Sciatic nerve (tissue), 2 donors: ENCODE results near the gene NHP2. TPM values are rescaled to one million over a fixed set of nuclear protein-coding genes. Genes with fewer than 3 reads are reported as not detected.
"Not testable (repeated sequence)": the region's sequence is repeated elsewhere in the genome, so short reads cannot be mapped to it uniquely, and the experiment has no call there.

Source experiments
- ATAC-seq: fragments of 200-7000 bp; cut with Tn5 transposase; one replicate; pipeline ENCODE4 v1.9.1; 2020; ENCODE audit warnings: mild to moderate bottlenecking, moderate library complexity
- DNase-seq: peaks from one replicate; pipeline ENCODE4 v3.0.0-alpha.2; 2020; ENCODE audit warnings: low spot score
- intact Hi-C: fragments of 100-400 bp; cut with DNase I; formaldehyde crosslinking; loops from one replicate; pipeline ENCODE4 v1.14.2; 2022
- total RNA-seq: library from RNA; stranded (reverse); fragmentation: NEBNext Ultra II Directional; extraction: Animal tissue kit (Norgen Biotek cat#: 25700); gene quantifications from one replicate; pipeline ENCODE4 v1.2.1, GENCODE V29; 2021
- donor health status: DM: no; HTN: no; CAD: no.
- donor health status: DM: no; HTN: no; CAD: no.

NHP2 gene
- total RNA-seq, 1 donor from 2014 or later, result 65.0 TPM

GRCh38 chr5:178142642-178143041 is 11.0 kb downstream of the NHP2 start:
- intact Hi-C loops, result no loop called here
- no peak for ATAC-seq
- no peak for DNase-seq

DNA sequence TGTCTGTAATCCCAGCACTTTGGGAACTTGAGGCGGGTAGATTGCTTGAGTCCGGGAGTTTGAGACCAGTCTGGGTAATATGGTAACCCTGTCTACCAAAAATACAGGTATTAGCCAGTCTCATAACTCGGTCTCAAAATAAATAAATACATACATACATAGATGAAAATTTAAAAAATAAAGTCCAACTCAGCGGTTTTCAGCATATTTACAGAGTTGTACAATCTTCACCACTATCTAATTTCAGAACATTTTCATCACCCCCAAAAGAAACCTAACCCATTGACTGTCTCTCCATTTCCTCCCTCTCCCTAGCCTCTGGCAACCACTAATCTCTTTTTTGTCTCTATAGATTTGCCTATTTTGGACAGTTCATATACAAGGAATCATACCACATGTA is 12.1 kb downstream of the NHP2 start:
- intact Hi-C loops, result no loop called here
- DNase-seq, result no peak
- ATAC-seq, result no peak

DNA sequence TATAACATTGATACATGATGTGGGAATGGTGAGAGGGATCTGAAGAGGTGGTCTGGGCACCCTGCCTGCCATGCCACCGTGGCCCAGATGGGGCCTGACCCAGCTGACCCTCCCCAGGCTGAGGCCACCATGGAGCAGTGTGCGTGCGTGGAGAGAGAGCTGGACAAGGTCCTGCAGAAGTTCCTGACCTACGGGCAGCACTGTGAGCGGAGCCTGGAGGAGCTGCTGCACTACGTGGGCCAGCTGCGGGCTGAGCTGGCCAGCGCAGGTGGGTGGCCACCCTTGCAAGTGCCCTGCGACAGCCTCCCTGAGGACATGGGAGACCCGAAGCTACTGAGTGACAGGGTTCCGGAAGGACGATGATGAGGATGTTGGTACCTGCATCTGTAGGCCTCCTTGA is 15.7 kb downstream of the NHP2 start:
- DNase-seq, result no peak
- ATAC-seq, result no peak
- intact Hi-C loops, result no loop called here

- intact Hi-C loops, result no loop called here
- no peak for ATAC-seq
- DNase-seq, result no peak
Measured at GRCh38 chr5:178136990-178137389, 16.7 kb downstream of the NHP2 start.

- ATAC-seq, result no peak
- DNase-seq, result no peak
- intact Hi-C loops, result no loop called here
Measured at GRCh38 chr5:178131446-178131996, 22.2 kb downstream of the NHP2 start.

DNA sequence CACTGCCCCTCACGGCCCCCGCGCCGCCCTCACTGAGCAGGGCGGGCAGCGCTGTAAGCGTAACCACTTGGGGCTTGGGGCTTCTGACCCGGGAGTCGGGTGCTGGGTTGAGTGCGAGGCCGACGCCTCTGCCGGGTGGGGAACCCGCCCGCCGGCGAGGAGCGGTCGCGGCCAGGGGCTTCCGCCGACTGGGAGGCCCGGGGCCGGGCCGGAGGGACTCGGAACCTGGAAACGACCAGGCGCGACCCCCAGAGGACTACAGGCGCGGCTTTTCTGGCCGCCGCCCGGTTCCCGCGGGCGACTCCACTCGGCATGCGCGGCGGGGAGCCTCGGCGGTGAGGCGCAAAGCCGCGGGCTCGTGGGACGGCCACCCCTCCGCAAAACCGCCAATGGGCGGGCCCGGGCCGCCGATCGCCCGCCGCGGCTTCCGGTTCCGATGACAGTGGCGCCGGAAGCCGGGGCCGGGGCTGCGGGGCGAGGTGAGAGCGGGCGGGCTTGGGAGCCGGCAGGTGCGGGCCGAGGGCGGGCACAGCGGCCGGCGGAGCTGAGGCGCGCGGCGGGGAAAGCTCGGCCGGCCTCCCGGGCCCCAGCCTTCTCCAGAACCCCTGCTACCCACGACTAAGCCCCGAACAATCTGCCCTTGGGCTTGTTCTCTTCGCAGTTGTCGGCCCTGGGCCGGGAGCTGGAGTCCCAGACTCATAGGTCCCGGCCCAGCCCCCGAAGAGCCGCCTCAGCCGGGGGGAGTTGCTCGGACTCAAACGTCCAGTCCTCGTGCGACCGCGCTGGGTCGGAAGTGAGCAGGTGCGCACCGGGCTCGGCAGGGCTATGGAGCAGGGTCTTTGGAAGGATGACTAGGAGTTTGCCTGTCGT is 22.9 kb downstream of the NHP2 start, which contains the start of gene RMND5B:
Gene RMND5B, plus strand, starts transcription at position 439 of the 870 bp plus-strand sequence. CDS start 7,106 bp downstream, outside the sequence.
- peak; percentile 89 for DNase-seq
- intact Hi-C loops, result no loop called here
- peak; percentile 92 for ATAC-seq

DNA sequence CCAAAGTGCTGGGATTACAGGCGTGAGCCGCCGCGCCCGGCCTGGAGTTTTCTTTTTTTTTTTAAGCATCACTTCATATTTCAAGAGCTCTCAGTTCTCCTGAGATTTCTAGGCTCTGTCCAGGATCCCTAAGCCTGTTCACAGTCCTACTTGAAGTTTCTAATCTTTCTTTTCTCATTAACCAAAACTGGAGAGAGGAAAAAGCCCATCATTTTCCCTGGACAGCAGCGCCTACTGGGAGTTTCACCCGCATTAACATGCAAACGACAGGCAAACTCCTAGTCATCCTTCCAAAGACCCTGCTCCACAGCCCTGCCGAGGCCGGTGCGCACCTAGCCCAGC is 23.5 kb downstream of the NHP2 start:
- DNase-seq, intact Hi-C loops: not testable (repeated sequence)
- ATAC-seq, result peak; percentile 8

DNA sequence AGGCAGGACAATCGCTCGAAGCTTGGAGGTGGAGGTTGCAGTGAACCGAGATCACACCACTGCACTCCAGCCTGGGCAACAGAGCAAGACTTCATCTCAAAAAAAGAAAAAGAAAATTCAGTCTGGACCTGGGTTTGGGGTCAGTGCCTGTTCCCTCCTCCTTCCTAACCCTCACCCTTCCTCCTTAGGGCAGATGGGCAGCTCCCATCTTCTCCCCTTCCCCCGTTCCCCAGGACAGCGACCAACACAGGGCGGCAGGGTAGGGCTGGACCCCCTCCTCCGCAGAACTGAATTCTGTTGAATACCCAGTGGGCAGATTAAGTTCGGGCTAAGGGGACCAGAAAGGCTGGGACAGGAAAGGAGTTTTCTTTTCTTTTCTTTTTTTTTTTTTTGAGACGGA is 24.4 kb downstream of the NHP2 start:
- DNase-seq, result no peak
- no peak for ATAC-seq
- intact Hi-C loops, result no loop called here

DNA sequence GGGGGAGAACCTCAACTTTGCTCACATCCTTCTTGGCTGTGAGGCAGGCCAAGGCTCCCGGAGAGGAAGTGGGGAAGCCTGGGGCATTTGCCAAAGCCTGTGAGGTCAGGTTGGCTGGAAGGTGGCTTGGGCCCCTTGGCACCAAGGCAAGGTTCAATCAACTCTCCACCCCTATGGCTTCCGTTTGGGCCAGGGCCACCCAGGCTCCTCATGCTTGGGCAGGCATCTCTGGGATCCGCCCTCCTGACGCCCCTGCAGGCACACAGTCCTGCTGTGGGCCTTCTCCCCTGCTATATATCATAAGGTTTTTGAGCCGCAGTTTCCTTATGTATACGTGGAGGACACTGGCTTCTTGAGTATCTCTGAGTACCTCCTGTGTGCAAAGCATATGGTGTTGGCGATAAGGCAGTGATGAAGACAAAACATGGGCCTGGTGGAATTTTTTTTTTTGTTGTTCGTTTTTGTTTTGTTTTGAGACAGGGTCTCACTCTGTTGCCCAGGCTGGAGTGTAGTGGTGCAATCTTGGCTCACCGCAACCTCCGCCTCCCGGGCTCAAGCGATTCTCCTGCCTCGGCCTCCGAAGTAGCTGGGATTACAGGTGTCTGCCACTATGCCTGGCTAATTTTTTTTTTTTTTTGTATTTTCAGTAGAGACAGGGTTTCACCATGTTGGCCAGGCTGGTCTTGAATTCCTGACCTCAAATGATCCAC is 26.2 kb downstream of the NHP2 start:
- intact Hi-C loops, DNase-seq, ATAC-seq: not testable (repeated sequence)

GRCh38 chr5:178126556-178126955 is 27.1 kb downstream of the NHP2 start:
- intact Hi-C loops, result no loop called here
- no peak for ATAC-seq
- DNase-seq, result no peak

DNA sequence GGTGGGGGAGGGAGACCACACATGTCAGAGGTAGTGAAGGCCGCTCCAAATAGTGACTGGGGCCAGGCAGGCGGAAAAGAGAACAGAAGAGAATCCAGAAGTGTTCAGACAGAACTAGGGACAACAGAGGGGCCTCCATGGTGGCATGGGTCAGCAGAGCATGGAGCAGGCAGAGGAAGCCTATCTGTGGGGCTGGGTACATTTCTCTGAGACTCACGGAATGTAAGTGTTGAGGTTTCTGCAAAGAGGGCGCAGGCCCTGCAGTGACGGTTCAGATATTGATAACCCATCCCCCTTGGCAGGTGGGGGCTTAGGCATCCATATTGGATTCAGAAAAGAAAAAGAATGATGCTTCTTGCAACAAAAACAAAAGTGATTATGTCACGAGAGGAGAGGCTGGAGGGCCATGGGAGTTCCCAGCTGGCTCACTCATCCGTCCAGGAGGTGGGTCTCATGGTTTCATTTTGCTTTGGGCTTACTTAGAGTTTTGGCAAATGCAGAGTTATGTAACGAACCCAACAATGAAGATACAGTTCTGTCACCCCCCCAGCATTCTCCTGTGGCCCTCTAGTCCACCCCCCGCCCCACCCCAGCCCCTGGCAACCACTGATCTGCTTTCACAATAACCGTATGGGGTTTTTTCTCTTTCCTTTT is 28.3 kb downstream of the NHP2 start:
- no peak for DNase-seq
- intact Hi-C loops, result no loop called here
- ATAC-seq, result peak; percentile 85

- intact Hi-C loops, result no loop called here
- DNase-seq, result no peak
- ATAC-seq, result no peak
Measured at GRCh38 chr5:178123966-178124925, 29.4 kb downstream of the NHP2 start.

DNA sequence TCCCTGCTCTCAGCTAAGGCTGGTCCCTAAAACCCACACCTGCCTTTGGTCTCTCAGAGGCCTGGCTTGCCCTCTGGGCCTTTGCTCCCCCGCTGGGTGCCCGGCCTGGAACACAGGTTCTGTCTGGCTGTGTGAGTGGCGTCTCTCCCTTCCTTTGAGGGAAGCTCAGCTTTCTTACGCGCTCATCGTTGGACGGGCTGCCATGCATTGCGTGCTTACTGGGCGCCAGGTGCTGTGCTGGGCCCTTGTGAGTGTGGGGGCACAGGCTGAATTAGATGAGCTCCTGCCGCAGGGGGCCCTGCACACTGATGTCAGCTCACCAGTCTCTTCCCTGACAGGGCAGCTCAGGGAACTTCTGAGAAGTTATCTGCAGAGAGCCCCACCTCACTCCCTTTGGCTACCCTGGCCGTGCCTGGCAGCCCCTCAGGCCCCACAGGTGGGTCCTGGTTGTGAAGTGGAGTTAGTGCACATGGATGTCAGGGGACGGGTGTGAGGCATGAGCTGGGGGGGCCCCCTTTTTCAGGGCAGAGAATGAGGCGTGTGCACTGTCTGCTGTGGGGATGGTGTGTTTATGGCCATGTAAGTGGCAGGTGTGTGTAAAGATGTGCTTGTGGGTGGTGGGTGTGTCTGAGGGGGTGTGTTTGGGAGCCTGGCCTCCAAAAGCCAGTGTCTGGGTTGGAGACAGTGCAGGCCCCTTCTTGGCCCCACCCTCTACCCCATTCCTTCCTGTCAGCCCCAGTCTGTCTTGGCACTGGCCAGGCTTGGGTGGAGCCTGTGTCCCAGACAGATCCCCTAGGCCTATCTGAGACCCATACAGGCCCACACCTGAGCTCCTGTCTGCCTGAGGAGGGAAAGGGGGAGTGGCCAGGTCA is 30.4 kb downstream of the NHP2 start:
- no peak for DNase-seq
- ATAC-seq, result no peak
- intact Hi-C loops, result no loop called here

DNA sequence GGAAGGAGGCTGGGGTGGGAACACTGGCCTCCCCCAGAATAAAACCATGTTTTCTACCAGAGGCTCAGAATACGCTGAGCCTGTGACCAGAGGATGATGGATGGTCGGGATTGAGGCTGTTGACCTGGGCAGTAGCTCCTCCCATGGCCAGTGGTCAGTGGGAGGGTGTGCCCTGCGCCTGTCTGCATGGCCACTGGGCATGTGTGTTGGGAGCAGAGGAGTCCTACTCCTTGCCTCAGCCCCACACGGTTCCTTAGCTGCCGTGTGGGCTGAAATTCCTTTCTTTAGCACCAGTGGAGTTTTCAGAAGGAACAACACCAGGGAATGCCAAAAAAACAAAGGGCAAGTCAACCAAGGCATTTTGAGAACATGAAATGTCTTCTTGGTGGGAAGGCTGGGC is 31.3 kb downstream of the NHP2 start:
- ATAC-seq (no peak), DNase-seq (no peak)
- intact Hi-C loops, result no loop called here

- ATAC-seq (peak; percentile 70), DNase-seq (no peak)
- intact Hi-C loops, result no loop called here
Measured at GRCh38 chr5:178121391-178122276, 32.1 kb downstream of the NHP2 start.

DNA sequence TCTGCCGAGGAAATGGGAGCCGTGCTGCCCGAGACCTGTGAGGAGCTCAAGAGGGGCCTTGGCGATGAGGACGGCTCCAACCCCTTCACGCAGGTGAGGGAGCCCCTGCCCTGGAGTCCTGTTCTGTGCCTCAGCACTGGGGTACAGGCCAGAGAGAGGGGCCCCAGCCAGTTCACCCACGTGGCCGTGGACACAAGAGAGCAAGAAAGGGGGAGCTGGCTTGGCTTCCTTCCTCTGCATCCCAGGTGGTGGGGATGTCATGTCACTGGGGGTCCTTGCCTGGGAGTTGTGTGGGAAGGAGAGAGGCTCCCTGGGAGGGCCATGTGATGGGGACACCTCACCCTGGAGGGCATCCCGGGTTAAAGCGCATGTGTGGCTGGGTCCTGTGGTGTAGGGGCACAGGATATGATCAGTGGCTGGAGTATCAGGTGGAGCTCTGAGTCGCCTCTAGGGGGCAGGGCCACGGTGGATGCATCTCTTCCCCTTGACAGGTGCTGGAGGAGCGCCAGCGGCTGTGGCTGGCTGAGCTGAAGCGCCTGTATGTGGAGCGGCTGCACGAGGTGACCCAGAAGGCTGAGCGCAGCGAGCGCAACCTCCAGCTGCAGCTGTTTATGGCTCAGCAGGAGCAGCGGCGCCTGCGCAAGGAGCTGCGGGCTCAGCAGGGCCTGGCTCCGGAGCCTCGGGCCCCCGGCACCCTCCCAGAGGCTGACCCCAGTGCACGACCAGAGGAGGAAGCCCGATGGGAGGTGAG is 32.9 kb downstream of the NHP2 start:
- peak; percentile 80 for DNase-seq
- peak; percentile 59 for ATAC-seq

More for the DNA sequence above, 32.9 kb downstream of the NHP2 start:
- intact Hi-C loops, result no loop called here
